BJ (cell line): ENCODE data around the gene TREH. TPM values are rescaled to one million over a fixed set of nuclear protein-coding genes. Genes with fewer than 3 reads are reported as not detected.

Experiments used
- CTCF ChIA-PET: fragments of 350-600 bp; formaldehyde crosslinking; extraction: SDS; loops from one replicate; lab custom pipeline; 2021; ENCODE audit warnings: antibody characterized with exemption, inconsistent platforms; lab: Yijun Ruan, JAX
- POLR2A ChIA-PET: fragments of 300-600 bp; sonication (Branson Sonifier 250); formaldehyde crosslinking; extraction: SDS; loops from one replicate; lab custom pipeline; 2021; ENCODE audit warnings: antibody characterized with exemption; lab: Charles Lee
- DNase-seq: peaks from one replicate; pipeline ENCODE4 v3.0.0-alpha.2; 2011; ENCODE audit warnings: low read depth
- H3K27me3 ChIP-seq: 2 replicates; pipeline ENCODE4 v1.6.0; 2011; ENCODE audit warnings: low read length; ENCODE audit not compliant: control insufficient read depth, insufficient read depth
- H3K36me3 ChIP-seq: 2 replicates; pipeline ENCODE4 v1.5.1; 2011; ENCODE audit warnings: low read length; ENCODE audit not compliant: control insufficient read depth, insufficient read depth
- H3K4me3 ChIP-seq: 2 replicates; pipeline ENCODE4 v1.5.1; 2011; ENCODE audit warnings: low read depth, mild to moderate bottlenecking, control low read depth, low read length
- CTCF ChIP-seq: IDR thresholded peaks from 2 replicates; pipeline ENCODE4 v1.5.1; 2011; ENCODE audit warnings: low read depth, mild to moderate bottlenecking, control low read depth, inconsistent platforms, low read length, moderate library complexity; ENCODE audit not compliant: insufficient read depth
- polyA plus RNA-seq: library from polyadenylated mRNA; depleted of rRNA; stranded (reverse); fragments of >200 nt; gene quantifications from 2 replicates; pipeline ENCODE4 v1.2.3, GENCODE V29; 2011

Gene TREH
- polyA plus RNA-seq, 1 experiment, result not detected

- DNase-seq, result no peak
- POLR2A ChIA-PET, result no interaction called here
- H3K36me3 ChIP-seq, result no peaks in the 10 kb centered on the region
These were observed 8.2 kb downstream of the TREH start for GRCh38 chr11:118671254-118671653.

GRCh38 chr11:118670063-118670462 is 9.4 kb downstream of the TREH start:
- Histone ChIP-seq H3K27me3 (no peaks in the 10 kb centered on the region; the same call in 1 of the 2 replicates), H3K36me3 (no peaks in the 10 kb centered on the region), H3K4me3 (no peak overlapping the region)
- TF ChIP-seq CTCF, result no peak
- CTCF ChIA-PET, result interaction anchor here (1.3 to 1.4 kb wide), 2 partner anchors 11 to 19 kb away, joined by 3 to 5 read pairs; no protein-coding TSS in a partner anchor
- POLR2A ChIA-PET, result no interaction called here
- DNase-seq, result no peak

More at GRCh38 chr11:118671254-118671653, 8.2 kb downstream of the TREH start:
- no peak for TF ChIP-seq CTCF
- no peak overlapping the region for H3K4me3 ChIP-seq
- CTCF ChIA-PET, result interaction anchor here (0.9 to 3.6 kb wide), 3 partner anchors 9 to 17 kb away, joined by 3 to 14 read pairs (median 3); no protein-coding TSS in a partner anchor
- H3K27me3 ChIP-seq, result no peaks in the 10 kb centered on the region; the same call in 1 of the 2 replicates

GRCh38 chr11:118666371-118666770 is 13.1 kb downstream of the TREH start:
- CTCF ChIA-PET, result interaction anchor here (0.6 to 3.5 kb wide), 5 partner anchors 7 to 291 kb away, joined by 3 to 14 read pairs (median 4); partner anchors contain the start of genes DDX6 and UPK2
- Histone ChIP-seq H3K36me3 (no peaks in the 10 kb centered on the region), H3K27me3 (no peaks in the 10 kb centered on the region; the same call in 1 of the 2 replicates), H3K4me3 (no peak overlapping the region)
- no peak for DNase-seq
- TF ChIP-seq CTCF, result no peak
- POLR2A ChIA-PET, result no interaction called here

GRCh38 chr11:118663902-118664301 is 15.5 kb downstream of the TREH start:
- H3K4me3 ChIP-seq, result no peak overlapping the region
- ChIA-PET POLR2A (no interaction called here), CTCF (interaction anchor here (0.7 to 3.5 kb wide), 6 partner anchors 9 to 293 kb away, joined by 3 to 14 read pairs (median 6); partner anchors contain the start of gene UPK2)
- TF ChIP-seq CTCF, result no peak
- no peak for DNase-seq
- H3K36me3 ChIP-seq, result no peaks in the 10 kb centered on the region
- H3K27me3 ChIP-seq, result no peaks in the 10 kb centered on the region

GRCh38 chr11:118663381-118663780 is 16.1 kb downstream of the TREH start:
- Histone ChIP-seq H3K4me3 (no peak overlapping the region), H3K36me3 (peaks cover 3% of the 10 kb centered on the region; the same call in 1 of the 2 replicates), H3K27me3 (no peaks in the 10 kb centered on the region)
- DNase-seq, result no peak
- ChIA-PET POLR2A (no interaction called here), CTCF (interaction anchor here (0.7 to 3.5 kb wide), 7 partner anchors 10 to 293 kb away, joined by 3 to 14 read pairs (median 4); partner anchors contain the start of genes PHLDB1 and UPK2)
- TF ChIP-seq CTCF, result no peak
